ENCODE measurements around the gene GFOD1. TPM values are rescaled to one million over a fixed set of nuclear protein-coding genes. Genes with fewer than 3 reads are reported as not detected.
A peak's percentile ranks its signal among the peaks of the same experiment; 100 is the strongest.

Gene GFOD1
- total and polyA plus RNA-seq, 10 of the 15 experiments (the other 5 are each of a cell fraction or from before 2014, with no cell fraction given), result 6.5 to 41.4 (median 16.0) TPM

DNA sequence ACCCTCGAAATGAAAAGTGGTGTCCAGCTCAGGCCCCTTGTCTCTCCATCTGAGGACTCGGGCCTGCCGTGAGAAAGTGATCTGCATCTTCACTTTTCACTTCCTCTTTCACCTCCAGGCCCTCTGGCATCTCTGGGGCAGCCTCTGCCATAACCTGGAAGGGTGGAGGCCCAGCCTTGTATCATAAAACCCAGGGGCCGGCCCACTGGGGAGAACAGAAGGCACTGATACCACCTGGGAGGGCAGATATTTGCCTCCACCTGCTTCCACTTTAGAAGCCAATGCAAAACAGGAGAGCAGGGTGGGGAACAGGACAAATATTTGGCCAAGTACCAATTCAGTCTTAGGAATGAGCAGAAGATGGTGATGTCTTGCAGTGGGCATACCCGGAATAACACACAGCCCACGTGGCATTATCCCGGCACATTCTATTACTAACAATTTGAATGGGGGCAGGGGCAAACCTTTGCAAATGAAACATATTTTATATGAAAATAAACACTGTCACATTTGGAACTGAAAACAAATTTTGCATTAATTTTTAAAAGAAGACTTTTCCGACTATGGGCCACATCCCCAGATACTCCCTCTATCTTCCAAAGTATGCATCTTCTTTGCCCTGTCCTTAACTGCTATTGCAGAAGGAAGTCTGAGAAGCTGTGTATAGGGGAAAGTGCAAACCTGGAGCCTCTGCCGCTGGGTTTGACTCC is 89.9 kb downstream of the GFOD1 start:
- H3K4me2 ChIP-seq (ENCODE audit: control insufficient read depth, insufficient read depth), result peak overlapping the region; percentile 60
- peak overlapping the region; percentile 76 for H3K27ac ChIP-seq (ENCODE audit: control insufficient read depth, insufficient read depth)
- H3K79me2 ChIP-seq (ENCODE audit: control insufficient read depth, insufficient read depth, low read length), result peaks cover 37% of the 10 kb centered on the region
- ChIA-PET SMC1A (ENCODE audit: uncharacterized antibody, unreplicated experiment) (interaction anchor here (1.0 to 12.3 kb wide), 13 partner anchors 9 to 58 kb away, joined by 3 to 240 read pairs (median 10); no protein-coding TSS in a partner anchor), RAD21 (ENCODE audit: unreplicated experiment) (interaction anchor here (0.9 to 8.4 kb wide), 9 partner anchors 11 to 177 kb away, joined by 3 to 109 read pairs (median 5); partner anchors contain the start of gene SIRT5), POLR2A (interaction anchor here (0.6 to 8.4 kb wide), 5 partner anchors 9 to 1124 kb away, joined by 3 to 96 read pairs (median 5); no protein-coding TSS in a partner anchor), CTCF (interaction anchor here (1.2 to 7.6 kb wide), 5 partner anchors 10 to 178 kb away, joined by 3 to 60 read pairs (median 7); partner anchors contain the start of gene SIRT5)
- ATAC-seq, result peak; percentile 88
- in situ Hi-C loops (cut with MboI), result no loop called here
- peak; percentile 73 for FAIRE-seq
- H3K4me1 ChIP-seq (ENCODE audit: control insufficient read depth, insufficient read depth, low read length), result peaks cover 42% of the 10 kb centered on the region
- 22% methylated on average over 9 of the region's 9 CpGs for WGBS (ENCODE audit: insufficient coverage, insufficient replicate concordance, low lambda C conversion rate, missing lambda C conversion rate)
- no TSS peak for BruUV-seq (replicated peaks)
- peak overlapping the region; percentile 24; the same call in 1 of the 2 replicates for H3K9ac ChIP-seq (ENCODE audit: control insufficient read depth, insufficient read depth, low read length)
- intact Hi-C loops (cut with micrococcal nuclease; ENCODE audit: unreplicated experiment), result loop anchor here (1.0 kb wide), 1 partner anchor 31 kb away; no protein-coding TSS in a partner anchor
- no peaks in the 10 kb centered on the region for H3K27me3 ChIP-seq (replicated peaks in 1 of 2; ENCODE audit: control insufficient read depth in 2 of 2, insufficient read depth in 2 of 2, low read length in 1 of 2)
- no peak overlapping the region for H2AFZ ChIP-seq (ENCODE audit: control insufficient read depth, low read depth, low read length)
- no peaks in the 10 kb centered on the region for H4K20me1 ChIP-seq (ENCODE audit: control insufficient read depth, insufficient read depth)
- no peaks in the 10 kb centered on the region for H3K9me3 ChIP-seq (replicated peaks; ENCODE audit: control insufficient read depth, insufficient read depth, low read length)
- DNase-seq (ENCODE audit: low read depth, low spot score), result peak; percentile 68
- H3K36me3 ChIP-seq (ENCODE audit: control insufficient read depth in 2 of 2, insufficient read depth in 2 of 2, low read length in 1 of 2), result peaks cover 0 to 2% of the 10 kb centered on the region in 2 experiments; a peak in 2 of 4 replicates
- no peak overlapping the region for H3K4me3 ChIP-seq
- TF ChIP-seq ETV6 (conservative IDR thresholded peaks at IDR 0.05 in 1 of 2, IDR thresholded peaks at IDR 0.05 in 1 of 2; ENCODE audit: borderline replicate concordance in 1 of 2, low read depth in 1 of 2) (peak in 1 of 2 experiments; percentile 80; a peak in 2 of 4 replicates), CBX5 (IDR thresholded peaks at IDR 0.05; ENCODE audit: low read depth) (0 out of 2 replicates have a peak, but pooled peaks have one; percentile 62), DPF2 (IDR thresholded peaks at IDR 0.05) (peak; percentile 71), NR2F1 (conservative IDR thresholded peaks at IDR 0.05) (0 out of 2 replicates have a peak, but pooled peaks have one; percentile 17), RAD21 (IDR thresholded peaks at IDR 0.05; ENCODE audit: insufficient read depth, low read depth, low read length) (no peak), SMAD1 (IDR thresholded peaks at IDR 0.05; ENCODE audit: low read depth, partially characterized antibody) (peak; percentile 54), FOXK2 (IDR thresholded peaks at IDR 0.05) (no peak), TCF3 (IDR thresholded peaks at IDR 0.05; ENCODE audit: borderline replicate concordance, insufficient read depth, low read depth, low read length) (no peak)
- TF ChIP-seq, protein P1, sequence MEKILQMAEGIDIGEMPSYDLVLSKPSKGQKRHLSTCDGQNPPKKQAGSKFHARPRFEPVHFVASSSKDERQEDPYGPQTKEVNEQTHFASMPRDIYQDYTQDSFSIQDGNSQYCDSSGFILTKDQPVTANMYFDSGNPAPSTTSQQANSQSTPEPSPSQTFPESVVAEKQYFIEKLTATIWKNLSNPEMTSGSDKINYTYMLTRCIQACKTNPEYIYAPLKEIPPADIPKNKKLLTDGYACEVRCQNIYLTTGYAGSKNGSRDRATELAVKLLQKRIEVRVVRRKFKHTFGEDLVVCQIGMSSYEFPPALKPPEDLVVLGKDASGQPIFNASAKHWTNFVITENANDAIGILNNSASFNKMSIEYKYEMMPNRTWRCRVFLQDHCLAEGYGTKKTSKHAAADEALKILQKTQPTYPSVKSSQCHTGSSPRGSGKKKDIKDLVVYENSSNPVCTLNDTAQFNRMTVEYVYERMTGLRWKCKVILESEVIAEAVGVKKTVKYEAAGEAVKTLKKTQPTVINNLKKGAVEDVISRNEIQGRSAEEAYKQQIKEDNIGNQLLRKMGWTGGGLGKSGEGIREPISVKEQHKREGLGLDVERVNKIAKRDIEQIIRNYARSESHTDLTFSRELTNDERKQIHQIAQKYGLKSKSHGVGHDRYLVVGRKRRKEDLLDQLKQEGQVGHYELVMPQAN (conservative IDR thresholded peaks at IDR 0.05), result no peak
- TF ChIP-seq, protein P2, sequence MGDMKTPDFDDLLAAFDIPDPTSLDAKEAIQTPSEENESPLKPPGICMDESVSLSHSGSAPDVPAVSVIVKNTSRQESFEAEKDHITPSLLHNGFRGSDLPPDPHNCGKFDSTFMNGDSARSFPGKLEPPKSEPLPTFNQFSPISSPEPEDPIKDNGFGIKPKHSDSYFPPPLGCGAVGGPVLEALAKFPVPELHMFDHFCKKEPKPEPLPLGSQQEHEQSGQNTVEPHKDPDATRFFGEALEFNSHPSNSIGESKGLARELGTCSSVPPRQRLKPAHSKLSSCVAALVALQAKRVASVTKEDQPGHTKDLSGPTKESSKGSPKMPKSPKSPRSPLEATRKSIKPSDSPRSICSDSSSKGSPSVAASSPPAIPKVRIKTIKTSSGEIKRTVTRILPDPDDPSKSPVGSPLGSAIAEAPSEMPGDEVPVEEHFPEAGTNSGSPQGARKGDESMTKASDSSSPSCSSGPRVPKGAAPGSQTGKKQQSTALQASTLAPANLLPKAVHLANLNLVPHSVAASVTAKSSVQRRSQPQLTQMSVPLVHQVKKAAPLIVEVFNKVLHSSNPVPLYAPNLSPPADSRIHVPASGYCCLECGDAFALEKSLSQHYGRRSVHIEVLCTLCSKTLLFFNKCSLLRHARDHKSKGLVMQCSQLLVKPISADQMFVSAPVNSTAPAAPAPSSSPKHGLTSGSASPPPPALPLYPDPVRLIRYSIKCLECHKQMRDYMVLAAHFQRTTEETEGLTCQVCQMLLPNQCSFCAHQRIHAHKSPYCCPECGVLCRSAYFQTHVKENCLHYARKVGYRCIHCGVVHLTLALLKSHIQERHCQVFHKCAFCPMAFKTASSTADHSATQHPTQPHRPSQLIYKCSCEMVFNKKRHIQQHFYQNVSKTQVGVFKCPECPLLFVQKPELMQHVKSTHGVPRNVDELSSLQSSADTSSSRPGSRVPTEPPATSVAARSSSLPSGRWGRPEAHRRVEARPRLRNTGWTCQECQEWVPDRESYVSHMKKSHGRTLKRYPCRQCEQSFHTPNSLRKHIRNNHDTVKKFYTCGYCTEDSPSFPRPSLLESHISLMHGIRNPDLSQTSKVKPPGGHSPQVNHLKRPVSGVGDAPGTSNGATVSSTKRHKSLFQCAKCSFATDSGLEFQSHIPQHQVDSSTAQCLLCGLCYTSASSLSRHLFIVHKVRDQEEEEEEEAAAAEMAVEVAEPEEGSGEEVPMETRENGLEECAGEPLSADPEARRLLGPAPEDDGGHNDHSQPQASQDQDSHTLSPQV (IDR thresholded peaks at IDR 0.05), result peak; percentile 4; the same call in 1 of the 2 replicates
- TF ChIP-seq, protein P3, sequence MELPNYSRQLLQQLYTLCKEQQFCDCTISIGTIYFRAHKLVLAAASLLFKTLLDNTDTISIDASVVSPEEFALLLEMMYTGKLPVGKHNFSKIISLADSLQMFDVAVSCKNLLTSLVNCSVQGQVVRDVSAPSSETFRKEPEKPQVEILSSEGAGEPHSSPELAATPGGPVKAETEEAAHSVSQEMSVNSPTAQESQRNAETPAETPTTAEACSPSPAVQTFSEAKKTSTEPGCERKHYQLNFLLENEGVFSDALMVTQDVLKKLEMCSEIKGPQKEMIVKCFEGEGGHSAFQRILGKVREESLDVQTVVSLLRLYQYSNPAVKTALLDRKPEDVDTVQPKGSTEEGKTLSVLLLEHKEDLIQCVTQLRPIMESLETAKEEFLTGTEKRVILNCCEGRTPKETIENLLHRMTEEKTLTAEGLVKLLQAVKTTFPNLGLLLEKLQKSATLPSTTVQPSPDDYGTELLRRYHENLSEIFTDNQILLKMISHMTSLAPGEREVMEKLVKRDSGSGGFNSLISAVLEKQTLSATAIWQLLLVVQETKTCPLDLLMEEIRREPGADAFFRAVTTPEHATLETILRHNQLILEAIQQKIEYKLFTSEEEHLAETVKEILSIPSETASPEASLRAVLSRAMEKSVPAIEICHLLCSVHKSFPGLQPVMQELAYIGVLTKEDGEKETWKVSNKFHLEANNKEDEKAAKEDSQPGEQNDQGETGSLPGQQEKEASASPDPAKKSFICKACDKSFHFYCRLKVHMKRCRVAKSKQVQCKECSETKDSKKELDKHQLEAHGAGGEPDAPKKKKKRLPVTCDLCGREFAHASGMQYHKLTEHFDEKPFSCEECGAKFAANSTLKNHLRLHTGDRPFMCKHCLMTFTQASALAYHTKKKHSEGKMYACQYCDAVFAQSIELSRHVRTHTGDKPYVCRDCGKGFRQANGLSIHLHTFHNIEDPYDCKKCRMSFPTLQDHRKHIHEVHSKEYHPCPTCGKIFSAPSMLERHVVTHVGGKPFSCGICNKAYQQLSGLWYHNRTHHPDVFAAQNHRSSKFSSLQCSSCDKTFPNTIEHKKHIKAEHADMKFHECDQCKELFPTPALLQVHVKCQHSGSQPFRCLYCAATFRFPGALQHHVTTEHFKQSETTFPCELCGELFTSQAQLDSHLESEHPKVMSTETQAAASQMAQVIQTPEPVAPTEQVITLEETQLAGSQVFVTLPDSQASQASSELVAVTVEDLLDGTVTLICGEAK (IDR thresholded peaks at IDR 0.05; ENCODE audit: borderline replicate concordance), result no peak

Data from GM12878 (cell line).